ENCODE measurements around the gene RPL14. TPM values are rescaled to one million over a fixed set of nuclear protein-coding genes. Genes with fewer than 3 reads are reported as not detected.
"Not testable (repeated sequence)": the region's sequence is repeated elsewhere in the genome, so short reads cannot be mapped to it uniquely, and the experiment has no call there.

The RPL14 gene
- total RNA-seq, 1 donor from 2014 or later, result 670 TPM

GRCh38 chr3:40452562-40452875 is 4.6 kb upstream of the RPL14 start:
- no peak for TF ChIP-seq CTCF (conservative IDR thresholded peaks at IDR 0.05; ENCODE audit: low read depth, low read length)
- H3K4me3 ChIP-seq (ENCODE audit: low read depth, low read length), result peak overlapping the region; percentile 68
- no peak for DNase-seq (ENCODE audit: low read depth)

GRCh38 chr3:40452876-40453730 is 4.0 kb upstream of the RPL14 start:
- DNase-seq (ENCODE audit: low read depth), result peak; percentile 86
- no peak for TF ChIP-seq CTCF (conservative IDR thresholded peaks at IDR 0.05; ENCODE audit: low read depth, low read length)

DNA sequence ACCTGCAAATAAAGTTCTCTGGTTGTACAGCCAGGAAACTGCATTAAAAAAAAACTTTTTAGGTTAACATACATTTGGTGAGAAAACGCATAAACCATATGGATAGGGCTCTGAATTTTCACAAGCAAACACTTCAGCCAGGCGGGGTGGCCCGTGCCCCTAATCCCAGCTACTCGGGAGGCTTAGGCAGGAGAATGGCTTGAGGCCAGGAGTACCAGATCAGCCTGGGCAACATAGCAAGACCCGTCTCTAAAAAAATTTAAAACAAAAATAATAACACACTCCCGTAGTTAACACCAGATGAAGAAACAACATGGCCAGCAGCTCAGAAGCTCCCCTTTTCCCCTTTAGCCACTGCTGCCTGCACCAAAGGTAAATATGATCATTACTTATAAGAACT is 3.2 kb upstream of the RPL14 start:
- DNase-seq (ENCODE audit: low read depth), result no peak
- no peak for TF ChIP-seq CTCF (conservative IDR thresholded peaks at IDR 0.05; ENCODE audit: low read depth, low read length)
- peak overlapping the region; percentile 68 for H3K4me3 ChIP-seq (ENCODE audit: low read depth, low read length)

More at GRCh38 chr3:40452876-40453730, 4.0 kb upstream of the RPL14 start:
- H3K4me3 ChIP-seq (ENCODE audit: low read depth, low read length), result peak overlapping the region; percentile 68

- no peak for DNase-seq (ENCODE audit: low read depth)
- H3K4me3 ChIP-seq (ENCODE audit: low read depth, low read length), result no peak overlapping the region
- no peak for TF ChIP-seq CTCF (conservative IDR thresholded peaks at IDR 0.05; ENCODE audit: low read depth, low read length)
Measured at GRCh38 chr3:40455328-40455727, 1.8 kb upstream of the RPL14 start.

DNA sequence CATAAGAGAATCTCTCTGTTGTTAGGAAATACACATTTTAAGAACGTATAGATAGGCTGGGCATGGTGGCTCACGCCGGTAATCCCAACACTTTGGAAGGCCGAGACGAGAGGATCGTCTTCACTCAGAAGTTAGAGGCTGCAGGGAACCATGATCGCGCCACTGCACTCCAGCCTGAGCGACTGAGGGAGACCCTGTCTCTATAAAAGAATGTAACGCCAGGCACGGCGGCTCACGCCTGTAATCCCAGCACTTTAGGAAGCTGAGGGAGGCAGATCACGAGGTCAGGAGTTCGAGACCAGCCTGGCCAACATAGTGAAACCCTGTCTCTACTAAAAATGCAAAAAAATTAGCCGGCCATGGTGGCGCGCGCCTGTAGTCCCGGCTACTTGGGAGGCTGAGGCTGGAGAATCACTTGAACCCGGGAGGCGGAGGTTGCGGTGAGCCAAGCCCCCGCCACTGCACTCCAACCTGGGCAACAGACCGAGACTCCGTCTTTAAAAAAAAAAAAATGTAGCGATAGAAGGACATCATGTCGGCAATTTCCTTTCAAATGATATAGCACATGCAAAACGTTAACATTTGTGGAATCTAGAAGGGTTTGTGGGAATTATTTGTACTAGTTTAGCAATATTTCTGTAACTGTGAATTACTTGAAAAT is 730 bp upstream of the RPL14 start:
- peak overlapping the region; percentile 85 for H3K4me3 ChIP-seq (ENCODE audit: low read depth, low read length)
- TF ChIP-seq CTCF (conservative IDR thresholded peaks at IDR 0.05; ENCODE audit: low read depth, low read length), result no peak
- DNase-seq (ENCODE audit: low read depth), result no peak

DNA sequence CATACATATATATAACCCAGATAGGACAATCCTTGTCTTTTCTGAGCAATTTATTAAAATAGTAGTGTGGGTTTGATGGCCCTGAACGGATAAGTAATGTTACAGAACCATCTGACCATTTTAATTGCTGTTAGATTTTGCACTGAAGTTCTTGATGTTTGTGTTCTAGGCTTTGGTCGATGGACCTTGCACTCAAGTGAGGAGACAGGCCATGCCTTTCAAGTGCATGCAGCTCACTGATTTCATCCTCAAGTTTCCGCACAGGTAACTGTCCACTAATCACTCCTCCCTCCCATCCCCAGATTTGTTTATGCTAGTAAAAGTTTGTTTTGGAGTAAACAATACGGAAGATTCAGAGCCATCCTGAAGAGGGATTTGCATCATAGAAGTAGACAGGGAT is 1.3 kb downstream of the RPL14 start:
- TF ChIP-seq CTCF (conservative IDR thresholded peaks at IDR 0.05; ENCODE audit: low read depth, low read length), result no peak
- H3K4me3 ChIP-seq (ENCODE audit: low read depth, low read length), result peak overlapping the region; percentile 85
- DNase-seq (ENCODE audit: low read depth), result no peak

GRCh38 chr3:40460481-40460880 is 3.3 kb downstream of the RPL14 start:
- not testable (repeated sequence) for H3K4me3 ChIP-seq (ENCODE audit: low read depth, low read length); DNase-seq (ENCODE audit: low read depth)
